GM21619 (cell line): ENCODE results near the gene ZFP62.
"Not testable (repeated sequence)": the region's sequence is repeated elsewhere in the genome, so short reads cannot be mapped to it uniquely, and the experiment has no call there.

ENCODE experiments used
- ATAC-seq: cut with Tn5 transposase; IDR thresholded peaks from one replicate; pipeline ENCODE4 v1.9.1; 2021; ENCODE audit not compliant: unreplicated experiment

Gene ZFP62

GRCh38 chr5:180831139-180832093, 29.7 kb downstream of the ZFP62 start:
- peak; percentile 74 for ATAC-seq

GRCh38 chr5:180830253-180831138, 30.6 kb downstream of the ZFP62 start:
- ATAC-seq, result peak; percentile 43

- no peak for ATAC-seq
Measured at GRCh38 chr5:180829726-180830125, 31.4 kb downstream of the ZFP62 start.

- ATAC-seq, result not testable (repeated sequence)
Measured at GRCh38 chr5:180828756-180829531, 32.1 kb downstream of the ZFP62 start.

- ATAC-seq, result not testable (repeated sequence)
Measured at GRCh38 chr5:180827374-180827773, 33.7 kb downstream of the ZFP62 start.

- no peak for ATAC-seq
Measured at GRCh38 chr5:180825768-180826525, 35.1 kb downstream of the ZFP62 start.

- ATAC-seq, result no peak
Measured at GRCh38 chr5:180824630-180825476, 36.2 kb downstream of the ZFP62 start.

- ATAC-seq, result no peak
Measured at GRCh38 chr5:180823940-180824629, 37.0 kb downstream of the ZFP62 start.

- ATAC-seq, result no peak
Measured at GRCh38 chr5:180823346-180823745, 37.7 kb downstream of the ZFP62 start.

- ATAC-seq, result no peak
Measured at GRCh38 chr5:180821538-180821937, 39.5 kb downstream of the ZFP62 start.

GRCh38 chr5:180820788-180821321, 40.2 kb downstream of the ZFP62 start:
- peak; percentile 77 for ATAC-seq

GRCh38 chr5:180818677-180819341, 42.3 kb downstream of the ZFP62 start:
- no peak for ATAC-seq

- no peak for ATAC-seq
Measured at GRCh38 chr5:180817893-180818674, 43.0 kb downstream of the ZFP62 start.

GRCh38 chr5:180816608-180817534, 44.2 kb downstream of the ZFP62 start:
- ATAC-seq, result no peak

GRCh38 chr5:180815293-180815917, 45.7 kb downstream of the ZFP62 start:
- no peak for ATAC-seq

- no peak for ATAC-seq
Measured at GRCh38 chr5:180813420-180813819, 47.7 kb downstream of the ZFP62 start.
